ENCODE measurements around the gene BRD1. TPM values are rescaled to one million over a fixed set of nuclear protein-coding genes. Genes with fewer than 3 reads are reported as not detected.

The BRD1 gene
- 10 to 100 TPM; 22.7 to 23.2 TPM for total RNA-seq

- Mint-ChIP-seq H3K4me1 (peaks cover 31% of the 10 kb centered on the region), H3K27me3 (no peaks in the 10 kb centered on the region), H3K9me3 (peaks cover 2% of the 10 kb centered on the region), H3K36me3 (peaks cover 14% of the 10 kb centered on the region), H3K27ac (peak within 1 kb of the TSS; percentile 92), H3K4me3 (peak within 1 kb of the TSS; percentile 93)
- peak; percentile 70 for DNase-seq
These were observed at the start of gene BRD1 for GRCh38 chr22:49827853-49828598. Gene BRD1, minus strand, starts transcription at chr22:49827873. Its CDS starts 3,556 bp downstream, at chr22:49824317.

- Mint-ChIP-seq H3K27ac (no peak overlapping the region), H3K9me3 (peaks cover 14% of the 10 kb centered on the region), H3K4me3 (no peak overlapping the region), H3K36me3 (peaks cover 52% of the 10 kb centered on the region), H3K27me3 (no peaks in the 10 kb centered on the region), H3K4me1 (peaks cover 23% of the 10 kb centered on the region)
- DNase-seq, result no peak
These were observed 45.7 kb upstream of the BRD1 start for GRCh38 chr22:49873228-49873940.

GRCh38 chr22:49872347-49872746 is 44.7 kb upstream of the BRD1 start:
- Mint-ChIP-seq H3K36me3 (peaks cover 54% of the 10 kb centered on the region), H3K4me1 (peaks cover 33% of the 10 kb centered on the region)

GRCh38 chr22:49871482-49871881 is 43.8 kb upstream of the BRD1 start:
- peaks cover 24% of the 10 kb centered on the region for H3K9me3 Mint-ChIP-seq

More at GRCh38 chr22:49872347-49872746, 44.7 kb upstream of the BRD1 start:
- no peak for DNase-seq
- H3K9me3 Mint-ChIP-seq, result peaks cover 16% of the 10 kb centered on the region
- H3K4me3 Mint-ChIP-seq, result no peak overlapping the region
- H3K27me3 Mint-ChIP-seq, result no peaks in the 10 kb centered on the region
- no peak overlapping the region for H3K27ac Mint-ChIP-seq

GRCh38 chr22:49869845-49870712 is 42.4 kb upstream of the BRD1 start:
- DNase-seq, result no peak
- Mint-ChIP-seq H3K9me3 (peaks cover 33% of the 10 kb centered on the region), H3K4me3 (no peak overlapping the region), H3K27me3 (no peaks in the 10 kb centered on the region), H3K4me1 (peaks cover 44% of the 10 kb centered on the region), H3K27ac (no peak overlapping the region), H3K36me3 (peaks cover 67% of the 10 kb centered on the region)

More at GRCh38 chr22:49871482-49871881, 43.8 kb upstream of the BRD1 start:
- DNase-seq, result no peak
- no peaks in the 10 kb centered on the region for H3K27me3 Mint-ChIP-seq
- H3K4me3 Mint-ChIP-seq, result no peak overlapping the region
- H3K4me1 Mint-ChIP-seq, result peaks cover 41% of the 10 kb centered on the region
- H3K36me3 Mint-ChIP-seq, result peaks cover 61% of the 10 kb centered on the region
- no peak overlapping the region for H3K27ac Mint-ChIP-seq

- no peak overlapping the region for H3K4me3 Mint-ChIP-seq
- peaks cover 45% of the 10 kb centered on the region for H3K4me1 Mint-ChIP-seq
- H3K27me3 Mint-ChIP-seq, result no peaks in the 10 kb centered on the region
- no peak overlapping the region for H3K27ac Mint-ChIP-seq
- peaks cover 33% of the 10 kb centered on the region for H3K9me3 Mint-ChIP-seq
- peaks cover 69% of the 10 kb centered on the region for H3K36me3 Mint-ChIP-seq
- DNase-seq, result no peak
These were observed 41.6 kb upstream of the BRD1 start for GRCh38 chr22:49869086-49869830.

GRCh38 chr22:49867303-49868265 is 39.9 kb upstream of the BRD1 start:
- H3K9me3 Mint-ChIP-seq, result peaks cover 33% of the 10 kb centered on the region
- peaks cover 68% of the 10 kb centered on the region for H3K36me3 Mint-ChIP-seq
- DNase-seq, result no peak

GRCh38 chr22:49866646-49867045 is 39.0 kb upstream of the BRD1 start:
- Mint-ChIP-seq H3K4me3 (no peak overlapping the region), H3K9me3 (peaks cover 33% of the 10 kb centered on the region), H3K27ac (no peak overlapping the region), H3K4me1 (peaks cover 54% of the 10 kb centered on the region), H3K36me3 (peaks cover 68% of the 10 kb centered on the region), H3K27me3 (no peaks in the 10 kb centered on the region)
- DNase-seq, result no peak

More at GRCh38 chr22:49867303-49868265, 39.9 kb upstream of the BRD1 start:
- Mint-ChIP-seq H3K27me3 (no peaks in the 10 kb centered on the region), H3K27ac (peak overlapping the region; percentile 16), H3K4me3 (no peak overlapping the region), H3K4me1 (peaks cover 50% of the 10 kb centered on the region)

GRCh38 chr22:49866134-49866533 is 38.5 kb upstream of the BRD1 start:
- Mint-ChIP-seq H3K4me3 (no peak overlapping the region), H3K9me3 (peaks cover 33% of the 10 kb centered on the region), H3K27me3 (no peaks in the 10 kb centered on the region), H3K4me1 (peaks cover 55% of the 10 kb centered on the region), H3K36me3 (peaks cover 68% of the 10 kb centered on the region), H3K27ac (no peak overlapping the region)
- no peak for DNase-seq

GRCh38 chr22:49865156-49865555 is 37.5 kb upstream of the BRD1 start:
- Mint-ChIP-seq H3K9me3 (peaks cover 33% of the 10 kb centered on the region), H3K4me1 (peaks cover 51% of the 10 kb centered on the region), H3K27ac (no peak overlapping the region), H3K4me3 (no peak overlapping the region), H3K27me3 (no peaks in the 10 kb centered on the region), H3K36me3 (peaks cover 63% of the 10 kb centered on the region)
- DNase-seq, result no peak

- Mint-ChIP-seq H3K36me3 (peaks cover 53% of the 10 kb centered on the region), H3K4me1 (peaks cover 51% of the 10 kb centered on the region), H3K9me3 (peaks cover 21% of the 10 kb centered on the region), H3K27ac (peak overlapping the region; percentile 65), H3K4me3 (no peak overlapping the region), H3K27me3 (no peaks in the 10 kb centered on the region)
- DNase-seq, result no peak
These were observed 36.3 kb upstream of the BRD1 start for GRCh38 chr22:49863931-49864330.

GRCh38 chr22:49862496-49862776 is 34.8 kb upstream of the BRD1 start:
- DNase-seq, result no peak
- Mint-ChIP-seq H3K36me3 (peaks cover 39% of the 10 kb centered on the region), H3K9me3 (peaks cover 18% of the 10 kb centered on the region), H3K27ac (no peak overlapping the region), H3K4me1 (peaks cover 48% of the 10 kb centered on the region), H3K27me3 (no peaks in the 10 kb centered on the region), H3K4me3 (no peak overlapping the region)

GRCh38 chr22:49861642-49862495 is 34.2 kb upstream of the BRD1 start:
- DNase-seq, result no peak
- H3K4me1 Mint-ChIP-seq, result peaks cover 46% of the 10 kb centered on the region
- peak overlapping the region; percentile 9 for H3K4me3 Mint-ChIP-seq
- peaks cover 12% of the 10 kb centered on the region for H3K9me3 Mint-ChIP-seq
- H3K27ac Mint-ChIP-seq, result peak overlapping the region; percentile 7
- H3K36me3 Mint-ChIP-seq, result peaks cover 33% of the 10 kb centered on the region
- H3K27me3 Mint-ChIP-seq, result no peaks in the 10 kb centered on the region

All from activated naive CD8-positive, alpha-beta T cell treated with anti-CD3 and anti-CD28 coated beads for 36 hours (primary cell).